IMR-90 (cell line): ENCODE data around the gene FHDC1. TPM values are rescaled to one million over a fixed set of nuclear protein-coding genes. Genes with fewer than 3 reads are reported as not detected.

Experiments used
- ATAC-seq: fragments of 200-7000 bp; cut with Tn5 transposase; 2 replicates; pipeline ENCODE4 v1.9.1; 2020; ENCODE audit warnings: low read depth, mild to moderate bottlenecking, moderate library complexity
- BruUV-seq: library from RNA; stranded (reverse); fragments of 400-500 nt; replicated peaks from 2 replicates; lab custom pipeline; 2021; lab: Mats Ljungman, UMichigan
- CTCF ChIA-PET: fragments of 300-600 bp; formaldehyde crosslinking; extraction: SDS; loops from one replicate; lab custom pipeline; 2021; ENCODE audit warnings: antibody characterized with exemption; lab: Yijun Ruan, JAX
- POLR2A ChIA-PET: fragments of 300-600 bp; sonication (Branson Sonifier 250); formaldehyde crosslinking; loops from one replicate; lab custom pipeline; 2022; ENCODE audit warnings: antibody characterized with exemption; ENCODE audit not compliant: unreplicated experiment; lab: Charles Lee
- DNase-seq: peaks from one replicate; pipeline ENCODE4 v3.0.0; 2013
- H2AFZ ChIP-seq: replicated peaks from 2 replicates; pipeline ENCODE3; 2013; ENCODE audit warnings: low read length, mild to moderate bottlenecking; ENCODE audit not compliant: poor library complexity
- H2AK5ac ChIP-seq: 2 replicates; pipeline ENCODE4 v1.6.1; 2013; ENCODE audit warnings: low read depth, low read length, inconsistent platforms
- H2AK9ac ChIP-seq: replicated peaks from 2 replicates; pipeline ENCODE3; 2013; ENCODE audit warnings: mild to moderate bottlenecking, low read depth, low read length, moderate library complexity; ENCODE audit not compliant: poor library complexity
- H2BK120ac ChIP-seq: 2 replicates; pipeline ENCODE4 v1.6.1; 2013; ENCODE audit warnings: low read depth, low read length, inconsistent platforms
- H2BK15ac ChIP-seq: 3 replicates; pipeline ENCODE4 v1.6.1; 2013; ENCODE audit warnings: low read depth, low read length, inconsistent platforms
- H2BK20ac ChIP-seq: 2 replicates; pipeline ENCODE4 v1.6.1; 2013; ENCODE audit warnings: low read depth, mild to moderate bottlenecking, inconsistent platforms, low read length, moderate library complexity
- H2BK5ac ChIP-seq: 2 replicates; pipeline ENCODE4 v1.6.1; 2013; ENCODE audit warnings: mild to moderate bottlenecking, low read depth, low read length, inconsistent platforms; ENCODE audit not compliant: poor library complexity, severe bottlenecking
- H3K14ac ChIP-seq: replicated peaks from 2 replicates; pipeline ENCODE4 v1.6.1; 2013; ENCODE audit warnings: low read depth, low read length, inconsistent platforms
- H3K18ac ChIP-seq: 2 replicates; pipeline ENCODE4 v1.6.1; 2013; ENCODE audit warnings: low read depth, low read length, control low read depth
- H3K23ac ChIP-seq: 2 replicates; pipeline ENCODE4 v1.6.1; 2013; ENCODE audit warnings: low read depth, low read length, inconsistent platforms
- H3K27ac ChIP-seq: 2 replicates; pipeline ENCODE4 v1.5.1; 2013; ENCODE audit warnings: mild to moderate bottlenecking, control low read depth, low read length; ENCODE audit not compliant: insufficient read depth
- H3K27me3 ChIP-seq: 2 replicates; pipeline ENCODE4 v1.6.1; 2013; ENCODE audit warnings: low read length; ENCODE audit not compliant: control insufficient read depth, insufficient read depth
- H3K36me3 ChIP-seq: 2 replicates; pipeline ENCODE4 v1.6.1; 2013; ENCODE audit warnings: low read length, mixed read lengths; ENCODE audit not compliant: control insufficient read depth, insufficient read depth
- H3K4ac ChIP-seq: 2 replicates; pipeline ENCODE4 v1.6.1; 2013; ENCODE audit warnings: low read depth, low read length, inconsistent platforms
- H3K4me1 ChIP-seq: 2 replicates; pipeline ENCODE4 v1.6.1; 2013; ENCODE audit warnings: low read length, mixed read lengths; ENCODE audit not compliant: control insufficient read depth, insufficient read depth
- H3K4me2 ChIP-seq: 2 replicates; pipeline ENCODE4 v1.6.1; 2013; ENCODE audit warnings: low read depth, mild to moderate bottlenecking, control low read depth, low read length, moderate library complexity
- H3K4me3 ChIP-seq: 2 replicates; pipeline ENCODE4 v1.5.1; 2013; ENCODE audit warnings: low read depth, mild to moderate bottlenecking, control low read depth, low read length, moderate library complexity; ENCODE audit not compliant: insufficient read depth
- H3K56ac ChIP-seq: 2 replicates; pipeline ENCODE4 v1.6.1; 2013; ENCODE audit warnings: low read length, inconsistent platforms; ENCODE audit not compliant: insufficient read depth; ENCODE audit errors: extremely low read depth
- H3K79me1 ChIP-seq, 2 experiments: 2 replicates each; pipeline ENCODE4 v1.6.1; 2013; ENCODE audit warnings: low read length in 2 of 2, inconsistent platforms in 1 of 2, low read depth in 1 of 2
- H3K9ac ChIP-seq: 2 replicates; pipeline ENCODE4 v1.6.1; 2013; ENCODE audit warnings: low read depth, low read length, control low read depth
- H3K9me1 ChIP-seq: 2 replicates; pipeline ENCODE4 v1.6.1; 2013; ENCODE audit warnings: low read length, inconsistent platforms; ENCODE audit not compliant: insufficient read depth
- H3K9me3 ChIP-seq: 2 replicates; pipeline ENCODE4 v1.6.1; 2013; ENCODE audit warnings: low read length; ENCODE audit not compliant: control insufficient read depth, insufficient read depth
- H4K20me1 ChIP-seq: 2 replicates; pipeline ENCODE4 v1.6.1; 2013; ENCODE audit warnings: low read length, inconsistent platforms; ENCODE audit not compliant: insufficient read depth
- H4K5ac ChIP-seq: 2 replicates; pipeline ENCODE4 v1.6.1; 2013; ENCODE audit warnings: mild to moderate bottlenecking, low read depth, low read length, control low read depth
- H4K8ac ChIP-seq, 2 experiments: 2 replicates each; pipeline ENCODE4 v1.6.1; 2013; ENCODE audit warnings: low read depth in 2 of 2, low read length in 2 of 2, control low read depth in 1 of 2, inconsistent platforms in 1 of 2
- H4K91ac ChIP-seq: 2 replicates; pipeline ENCODE4 v1.6.1; 2013; ENCODE audit warnings: low read depth, low read length, inconsistent platforms; ENCODE audit not compliant: insufficient read depth
- BHLHE40 ChIP-seq: fragments of 150-350 bp; IDR thresholded peaks from 2 replicates; pipeline ENCODE4 v1.6.1; 2016; ENCODE audit warnings: mild to moderate bottlenecking, low read depth, low read length
- CHD1 ChIP-seq: IDR thresholded peaks from 2 replicates; pipeline ENCODE4 v1.6.1; 2012; ENCODE audit warnings: low read depth, low read length, improper control_type of control experiment
- FOS ChIP-seq: fragments of 150-350 bp; IDR thresholded peaks from 2 replicates; pipeline ENCODE4 v1.6.1; 2016; ENCODE audit warnings: low read depth, low read length
- MAFK ChIP-seq: IDR thresholded peaks from 2 replicates; pipeline ENCODE4 v1.6.1; 2012; ENCODE audit warnings: low read depth, low read length, improper control_type of control experiment
- MAZ ChIP-seq: IDR thresholded peaks from 2 replicates; pipeline ENCODE4 v1.6.1; 2012; ENCODE audit warnings: low read depth, mild to moderate bottlenecking, low read length, improper control_type of control experiment, moderate library complexity, borderline replicate concordance
- NFE2L2 ChIP-seq: fragments of 150-350 bp; IDR thresholded peaks from 2 replicates; pipeline ENCODE4 v1.6.1; 2016; ENCODE audit warnings: low read depth, mild to moderate bottlenecking, low read length
- POLR2A ChIP-seq: IDR thresholded peaks from 2 replicates; pipeline ENCODE4 v1.6.1; 2012; ENCODE audit warnings: mild to moderate bottlenecking, low read depth, low read length
- RFX5 ChIP-seq: IDR thresholded peaks from 2 replicates; pipeline ENCODE4 v1.8.0; 2012; ENCODE audit warnings: low read depth, mild to moderate bottlenecking, low read length, moderate library complexity
- SMC3 ChIP-seq: fragments of 150-350 bp; IDR thresholded peaks from 2 replicates; pipeline ENCODE4 v1.6.1; 2016; ENCODE audit warnings: low read depth, mild to moderate bottlenecking, antibody characterized with exemption, low read length, moderate library complexity
- WGBS, 2 experiments: methylation state at CpG; one replicate each; pipeline versions ENCODE4 v1.1.5 to v1.1.7; 2013; ENCODE audit warnings: missing lambda C conversion rate in 2 of 2; ENCODE audit not compliant: insufficient read length in 1 of 2; ENCODE audit errors: extremely low coverage in 2 of 2; 5-methylcytosine and 5-hydroxymethylcytosine counted together
- dilution Hi-C: fragments of 300-500 bp; cut with HindIII; formaldehyde crosslinking; loops from one replicate; pipeline ENCODE4 v1.14.3; 2018; ENCODE audit warnings: low sequenced_read_pairs; ENCODE audit not compliant: unreplicated experiment
- in situ Hi-C: fragments of 300-500 bp; cut with MboI; formaldehyde crosslinking; loops from 3 replicates; pipeline ENCODE4 v1.14.3; 2019; ENCODE audit warnings: low sequenced_read_pairs, inconsistent platforms, mixed read lengths
- intact Hi-C: fragments of 100-400 bp; cut with micrococcal nuclease; formaldehyde crosslinking; loops from 2 replicates; pipeline ENCODE4 v1.10.0; 2022
- polyA plus RNA-seq, 3 experiments: library from polyadenylated mRNA; depleted of rRNA; stranded (reverse); fragments of >200 nt; gene quantifications; 2 replicates each; pipeline ENCODE4 v1.2.3, GENCODE V29; 2012; ENCODE audit warnings: low replicate concordance in 1 of 3
- total RNA-seq: library from RNA; depleted of rRNA; stranded (reverse); fragments of >200 nt; gene quantifications from 2 replicates; pipeline ENCODE4 v1.2.3, GENCODE V29; 2012
- TF ChIP-seq, protein P1 (sequence below): fragments of 150-350 bp; IDR thresholded peaks from 2 replicates; pipeline ENCODE4 v1.6.1; 2016; ENCODE audit warnings: low read depth, mild to moderate bottlenecking, low read length, moderate library complexity, borderline replicate concordance

The FHDC1 gene
- total and polyA plus RNA-seq, 2 of the 4 experiments (the other 2 are of a cell fraction), result under 0.01 to 0.09 TPM

- no peak overlapping the region for H3K4ac ChIP-seq
- H2AK5ac ChIP-seq, result no peak overlapping the region
- H3K9me3 ChIP-seq, result no peaks in the 10 kb centered on the region
- no peak overlapping the region for H3K23ac ChIP-seq
- no peak for DNase-seq
- H3K79me1 ChIP-seq, result no peaks in the 10 kb centered on the region
- no peak overlapping the region for H2BK20ac ChIP-seq
- H2BK15ac ChIP-seq, result no peak overlapping the region
- intact Hi-C loops, result no loop called here
- H2BK120ac ChIP-seq, result no peak overlapping the region
- no peak overlapping the region for H2AFZ ChIP-seq
- no peak overlapping the region for H3K4me2 ChIP-seq
- WGBS, 2 experiments, result no CpG with 5 or more reads among the region's 5 CpGs
- H3K27me3 ChIP-seq, result peaks cover 39% of the 10 kb centered on the region
- H3K4me1 ChIP-seq, result no peaks in the 10 kb centered on the region
- H3K14ac ChIP-seq, result no peak overlapping the region
- no peak for ATAC-seq
- no peak overlapping the region for H3K27ac ChIP-seq
- no peak for TF ChIP-seq RFX5
- TF ChIP-seq MAZ, result no peak
- TF ChIP-seq BHLHE40, result no peak
- TF ChIP-seq SMC3, result no peak
- no peak for TF ChIP-seq MAFK
- TF ChIP-seq POLR2A, result no peak
- TF ChIP-seq, protein P1, sequence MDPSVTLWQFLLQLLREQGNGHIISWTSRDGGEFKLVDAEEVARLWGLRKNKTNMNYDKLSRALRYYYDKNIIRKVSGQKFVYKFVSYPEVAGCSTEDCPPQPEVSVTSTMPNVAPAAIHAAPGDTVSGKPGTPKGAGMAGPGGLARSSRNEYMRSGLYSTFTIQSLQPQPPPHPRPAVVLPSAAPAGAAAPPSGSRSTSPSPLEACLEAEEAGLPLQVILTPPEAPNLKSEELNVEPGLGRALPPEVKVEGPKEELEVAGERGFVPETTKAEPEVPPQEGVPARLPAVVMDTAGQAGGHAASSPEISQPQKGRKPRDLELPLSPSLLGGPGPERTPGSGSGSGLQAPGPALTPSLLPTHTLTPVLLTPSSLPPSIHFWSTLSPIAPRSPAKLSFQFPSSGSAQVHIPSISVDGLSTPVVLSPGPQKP, result no peak
- TF ChIP-seq FOS, result no peak
- no peak for TF ChIP-seq NFE2L2
- no peak for TF ChIP-seq CHD1
- dilution Hi-C loops, result no loop called here
- BruUV-seq, result no TSS peak
- H3K36me3 ChIP-seq, result no peaks in the 10 kb centered on the region
- no peak overlapping the region for H4K5ac ChIP-seq
- CTCF ChIA-PET, result interaction anchor here (0.6 kb wide), 1 partner anchor 481 kb away, joined by 3 read pairs; no protein-coding TSS in a partner anchor
- H3K56ac ChIP-seq, result no peak overlapping the region
- H2BK5ac ChIP-seq, result no peak overlapping the region
- H3K4me3 ChIP-seq, result no peak overlapping the region
- H3K9ac ChIP-seq, result no peak overlapping the region
- no peaks in the 10 kb centered on the region; the same call in 1 of the 2 replicates for H3K9me1 ChIP-seq
- H3K18ac ChIP-seq, result no peak overlapping the region
- H4K8ac ChIP-seq, result no peak overlapping the region
- POLR2A ChIA-PET, result no interaction called here
- no peak overlapping the region for H4K91ac ChIP-seq
- no peak overlapping the region for H2AK9ac ChIP-seq
- in situ Hi-C loops, result no loop called here
- H4K20me1 ChIP-seq, result no peaks in the 10 kb centered on the region
Observed at GRCh38 chr4:152997288-152997687, 61.2 kb downstream of the FHDC1 start.
